HK-2 (cell line): ENCODE data around the gene XXYLT1.
"Not testable (repeated sequence)": the region's sequence is repeated elsewhere in the genome, so short reads cannot be mapped to it uniquely, and the experiment has no call there.

Source experiments
- DNase-seq: peaks from one replicate; pipeline ENCODE4 v3.0.0-alpha.2; 2018; ENCODE audit not compliant: unreplicated experiment

The XXYLT1 gene

DNA sequence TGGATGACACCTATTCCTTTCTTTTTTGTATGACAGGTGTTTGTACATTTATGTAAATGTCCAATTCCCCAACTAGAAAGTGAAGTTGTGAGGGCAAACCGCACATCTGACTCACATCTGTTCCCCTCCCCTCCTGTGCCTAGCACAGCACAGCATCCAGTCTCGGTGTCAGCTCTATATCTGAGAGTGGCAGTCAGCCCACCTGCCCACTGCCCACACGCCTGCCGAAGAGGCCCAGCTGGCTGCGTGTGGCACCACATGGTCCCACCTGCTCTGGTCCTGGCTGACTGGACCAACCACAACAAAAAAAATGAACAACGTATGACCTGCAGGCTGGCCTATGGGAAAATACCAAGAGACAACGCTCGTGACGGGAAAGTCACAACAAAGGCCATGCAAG is 62.8 kb downstream of the XXYLT1 start:
- no peak for DNase-seq

DNA sequence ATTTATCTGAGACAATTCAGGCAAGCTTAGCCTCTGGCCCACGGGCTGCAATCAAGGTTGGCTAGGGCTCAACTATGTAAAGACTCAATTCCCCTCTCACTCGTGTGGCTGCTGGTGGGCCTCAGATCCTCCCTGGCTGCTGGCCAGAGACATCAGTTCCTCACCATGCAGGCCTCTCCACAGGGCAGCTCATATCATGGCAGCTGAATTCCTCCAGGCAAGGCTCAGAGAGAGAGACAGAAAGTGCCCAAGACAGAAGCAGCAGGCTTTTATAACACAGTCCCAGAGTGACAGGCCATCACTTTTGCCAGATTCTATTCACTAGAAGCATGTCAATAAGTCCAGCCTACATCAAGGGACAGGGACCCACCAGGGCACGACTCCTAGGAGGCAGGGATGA is 63.2 kb downstream of the XXYLT1 start:
- DNase-seq: no peak

DNA sequence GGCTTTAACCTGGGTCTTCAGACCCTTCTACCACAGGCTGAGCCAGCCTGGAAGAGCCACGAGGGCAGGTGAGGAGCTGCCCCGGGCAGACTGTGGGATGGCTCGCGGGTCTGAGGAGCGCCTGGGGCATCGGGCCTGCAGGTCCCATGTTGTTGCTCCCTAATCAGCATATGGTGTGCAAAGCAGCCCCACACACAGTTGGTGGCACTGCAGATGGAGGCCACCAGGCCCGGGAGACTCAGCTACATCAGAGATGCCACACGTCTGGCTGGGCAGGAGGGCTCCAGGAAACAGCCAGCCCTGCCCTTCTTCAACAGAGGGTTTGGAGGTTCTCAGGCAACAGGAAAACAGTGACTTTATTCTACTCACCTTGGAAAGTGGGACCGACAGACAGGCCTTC is 63.9 kb downstream of the XXYLT1 start:
- no peak for DNase-seq

DNA sequence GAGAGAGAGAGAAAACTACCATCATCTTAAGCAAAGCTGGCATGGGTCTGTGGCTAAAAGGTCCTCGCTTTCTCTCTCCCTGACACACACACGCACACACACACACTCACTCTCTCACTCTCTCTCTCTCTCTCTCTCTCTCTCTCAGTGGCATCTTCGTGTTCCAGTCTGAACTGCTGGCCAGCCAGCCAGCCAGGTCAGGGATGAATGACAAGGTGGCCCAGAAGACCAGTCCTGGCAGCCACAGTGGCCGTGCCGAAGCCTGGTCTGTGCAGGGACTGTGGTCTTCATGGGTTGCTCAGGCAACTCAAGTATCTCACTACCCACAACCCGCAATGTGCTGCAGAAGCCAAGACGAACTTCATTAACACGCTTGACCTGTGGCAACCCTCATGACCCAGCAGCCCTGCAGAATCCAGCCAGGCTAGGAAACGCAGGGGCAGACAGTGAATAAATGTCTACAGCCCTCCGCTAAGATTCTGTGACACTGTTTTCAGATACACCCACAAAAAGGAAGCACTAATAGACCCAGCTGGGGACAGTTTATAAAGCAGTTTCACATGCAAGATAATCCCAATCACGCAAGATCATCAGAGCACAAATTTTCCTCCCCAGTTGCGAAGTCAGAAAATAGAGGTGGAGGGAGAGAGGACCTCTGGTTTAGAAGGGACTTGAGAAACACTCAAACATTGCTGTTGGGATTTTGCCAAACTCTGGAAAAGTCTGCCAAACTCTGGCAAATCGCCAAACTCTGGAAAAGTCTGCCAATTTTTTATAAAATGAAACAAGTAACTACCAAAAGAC is 66.4 kb downstream of the XXYLT1 start:
- DNase-seq: peak; percentile 70

DNA sequence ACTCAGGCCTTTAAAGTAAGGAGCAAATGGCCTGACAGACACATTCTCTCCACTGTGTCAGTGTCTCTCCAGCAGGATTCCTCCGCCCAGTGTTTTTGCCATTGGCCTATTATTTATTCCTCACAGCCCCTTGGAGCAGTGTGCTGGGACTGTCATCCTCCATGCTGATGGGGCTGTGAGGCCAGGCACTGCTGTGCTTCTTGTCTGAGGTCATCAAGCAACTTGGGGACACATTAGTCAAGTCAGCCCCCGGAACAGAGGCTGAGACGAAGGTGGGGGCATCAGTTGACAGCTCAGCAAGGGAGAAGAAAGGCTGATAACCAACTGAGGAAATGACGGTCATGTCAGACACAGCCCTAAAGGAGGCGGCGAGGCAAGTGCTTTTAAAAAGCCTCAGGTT is 67.4 kb downstream of the XXYLT1 start:
- no peak for DNase-seq

DNA sequence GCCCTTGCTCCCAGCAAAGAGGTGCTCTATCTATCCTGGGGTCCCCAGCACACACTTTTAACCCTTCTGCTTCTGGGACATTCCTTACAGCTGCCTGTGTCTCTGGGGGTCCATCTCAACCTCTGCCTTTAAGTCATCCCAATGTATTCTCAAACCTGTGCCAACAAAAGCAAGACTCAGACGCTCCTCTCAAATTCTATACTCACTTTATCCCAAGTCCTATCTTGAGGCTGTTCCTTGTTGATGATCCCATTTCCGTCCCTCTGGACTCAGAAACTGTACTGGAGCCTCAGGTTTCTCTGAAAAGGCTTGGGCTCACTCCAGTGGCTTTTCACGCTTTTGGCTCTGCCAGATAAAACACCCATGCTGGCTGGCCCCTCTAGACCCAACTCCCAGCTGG is 69.7 kb downstream of the XXYLT1 start:
- DNase-seq: no peak

DNA sequence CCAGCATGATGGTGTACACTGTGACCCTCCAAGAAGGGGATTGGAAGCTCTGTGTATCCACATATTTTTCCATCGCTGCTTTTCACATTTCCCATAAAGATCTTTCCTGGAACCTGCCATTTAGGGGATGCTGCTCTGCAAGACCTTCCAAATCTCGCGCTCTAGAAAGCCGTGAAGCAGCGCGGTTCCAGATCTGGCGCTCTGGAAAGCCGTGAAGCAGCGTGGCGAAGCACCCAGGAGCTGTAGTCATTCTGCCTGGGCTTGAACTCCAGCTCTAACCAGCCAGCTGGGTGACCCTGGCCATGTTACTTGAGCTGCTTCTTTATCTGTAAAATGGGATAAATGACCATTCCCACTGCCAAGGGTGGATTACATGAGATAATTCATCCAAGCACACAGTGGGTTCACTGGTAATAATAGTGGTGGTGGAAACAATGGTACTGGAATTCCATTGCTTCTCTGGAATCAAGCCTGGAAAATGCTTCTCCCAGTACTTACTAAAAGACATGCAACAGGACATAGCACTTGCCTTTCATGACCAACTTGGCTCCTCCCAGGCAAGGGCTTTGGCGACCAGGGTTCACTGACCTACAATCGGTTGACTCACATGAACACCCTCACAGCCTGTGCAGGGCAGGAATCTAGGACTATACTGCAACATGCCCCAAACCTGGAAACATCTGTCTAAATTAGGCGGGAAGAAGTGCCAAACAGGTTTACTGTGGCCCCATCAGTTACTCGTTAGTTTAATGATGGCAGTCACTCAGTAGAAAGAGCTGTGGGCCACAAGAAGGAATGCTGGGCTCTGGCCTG is 70.7 kb downstream of the XXYLT1 start:
- no peak for DNase-seq

DNA sequence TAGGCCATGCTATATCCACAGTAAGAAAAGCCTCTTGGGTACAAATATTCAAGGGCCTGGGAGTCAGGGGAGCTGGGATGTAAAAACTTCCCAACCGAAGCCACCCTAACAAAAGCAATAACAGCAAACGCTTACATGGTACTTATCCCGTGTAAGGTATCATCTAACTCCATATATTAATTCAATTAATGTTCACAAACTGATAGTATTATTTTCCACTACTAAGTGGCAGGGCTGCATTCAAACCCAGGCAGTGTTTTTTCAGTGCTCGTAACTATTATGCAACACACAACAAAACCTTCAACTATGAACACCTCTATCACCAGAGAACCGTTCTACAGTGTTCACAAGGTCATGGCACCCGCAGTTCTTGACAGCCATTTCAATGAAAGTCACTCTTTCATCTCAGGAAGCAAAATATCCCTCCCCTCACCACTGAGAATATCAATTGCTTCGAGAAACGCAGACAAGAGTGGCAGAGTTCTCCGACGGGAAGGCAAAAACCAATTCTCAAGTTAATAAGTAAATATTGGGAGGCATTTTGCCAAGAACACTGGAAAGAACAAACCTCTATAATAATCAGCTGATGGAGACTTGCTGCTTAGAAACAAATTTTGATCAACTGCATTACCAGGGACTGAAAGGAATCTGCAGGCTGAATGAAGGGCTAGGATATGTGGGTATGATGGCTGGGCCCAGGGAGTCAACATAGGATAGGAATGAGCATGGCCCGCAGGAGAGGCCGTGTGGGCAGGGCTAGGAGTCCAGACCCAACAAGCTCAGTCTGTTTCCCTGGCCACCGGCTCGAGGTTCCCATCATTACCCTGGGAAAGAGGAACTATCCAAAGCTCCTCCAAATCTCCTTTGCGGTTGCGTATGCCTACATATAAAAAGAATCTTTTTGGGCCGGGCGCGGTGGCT is 72.3 kb downstream of the XXYLT1 start:
- DNase-seq: no peak

DNA sequence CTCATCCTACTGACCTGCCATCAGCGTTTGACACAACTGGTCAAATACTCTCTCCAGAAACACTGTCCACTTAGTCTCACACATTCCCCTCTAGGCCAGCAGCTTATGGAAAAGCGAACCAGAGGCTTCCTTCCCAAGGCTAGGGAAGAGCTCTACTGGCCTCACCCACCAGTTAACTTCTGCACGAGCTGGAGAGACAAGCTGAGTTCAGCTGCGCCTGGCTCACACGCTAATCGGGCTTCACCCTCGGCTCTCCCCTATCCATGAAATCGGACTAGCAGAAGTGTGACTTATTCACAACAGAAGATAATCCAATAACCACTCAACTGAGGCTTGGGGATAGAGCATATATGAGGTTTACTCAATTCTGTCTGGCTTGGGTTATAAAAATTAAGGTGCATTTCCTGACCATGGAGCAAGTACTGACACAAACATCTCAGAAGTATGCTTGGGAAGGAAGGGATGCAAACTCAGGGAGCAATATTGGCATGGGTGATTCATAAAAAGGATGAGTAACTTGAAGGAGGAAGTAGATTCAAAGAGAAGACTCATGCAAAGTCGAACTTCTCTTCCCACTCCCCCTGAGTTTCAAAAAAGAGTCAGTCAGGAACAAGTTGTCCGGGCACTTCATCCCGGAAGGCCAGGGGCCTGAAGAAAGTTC is 73.1 kb downstream of the XXYLT1 start:
- no peak for DNase-seq

DNA sequence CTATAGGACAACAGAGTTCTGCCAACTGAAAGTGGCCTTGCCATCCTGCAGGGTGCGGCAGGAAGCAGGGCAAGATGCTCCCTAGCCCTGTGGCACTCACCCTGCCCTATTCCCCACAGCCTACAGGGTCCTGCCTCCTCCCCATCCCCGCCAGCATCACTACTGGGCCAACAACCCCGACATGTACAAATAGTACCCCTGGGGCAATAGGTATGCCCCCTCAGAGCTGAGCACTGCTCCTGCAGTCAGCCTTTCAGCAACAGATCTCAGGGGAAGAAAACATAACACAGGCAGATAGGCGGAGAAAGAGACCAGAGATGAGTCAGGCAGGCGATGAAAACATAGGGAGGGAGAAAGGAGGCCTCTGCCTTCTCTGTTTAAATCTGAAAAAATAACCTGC is 74.7 kb downstream of the XXYLT1 start:
- no peak for DNase-seq

DNA sequence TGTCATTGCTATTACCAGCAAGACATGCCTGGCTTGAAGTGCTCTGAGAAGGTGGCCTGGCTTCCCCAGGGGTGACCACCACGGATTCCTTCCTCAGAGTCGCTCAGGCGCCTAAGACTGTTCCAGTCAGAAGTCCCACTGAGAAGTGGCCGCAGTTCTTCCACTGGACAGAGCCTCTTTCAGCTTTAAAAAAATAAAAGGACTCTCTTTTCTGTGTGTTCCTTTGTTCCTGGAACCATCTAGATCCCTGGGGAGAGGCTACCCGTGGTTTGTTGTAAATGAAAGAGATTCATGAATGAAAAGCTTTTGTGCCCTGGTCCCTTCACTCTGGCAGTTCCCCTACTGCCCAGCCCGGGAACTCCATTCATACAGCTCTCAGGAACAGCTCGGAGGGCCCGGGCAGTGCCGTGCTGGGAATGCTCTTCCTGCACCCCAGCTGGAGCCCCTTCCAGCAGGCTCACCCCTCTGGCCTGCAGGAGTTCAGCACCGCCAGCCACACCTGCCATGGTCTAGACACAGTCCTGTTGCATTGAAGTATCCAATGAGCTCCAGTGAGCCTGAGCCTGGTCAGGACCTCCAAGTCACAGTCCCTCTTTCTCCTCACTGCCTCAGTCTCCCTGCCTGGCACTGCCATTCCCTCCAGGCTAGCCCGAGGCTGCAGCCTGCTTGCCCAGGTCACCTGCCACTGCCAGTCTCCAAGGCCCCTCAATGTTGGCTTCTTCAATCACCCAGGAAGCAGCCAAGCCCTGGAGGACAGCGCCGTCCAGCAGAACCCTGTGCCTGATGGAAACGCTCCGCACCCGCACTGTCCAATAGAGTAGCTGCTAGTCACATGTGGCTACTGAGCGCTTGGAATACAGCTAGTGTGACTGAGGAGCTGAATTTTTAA is 75.4 kb downstream of the XXYLT1 start:
- no peak for DNase-seq

DNA sequence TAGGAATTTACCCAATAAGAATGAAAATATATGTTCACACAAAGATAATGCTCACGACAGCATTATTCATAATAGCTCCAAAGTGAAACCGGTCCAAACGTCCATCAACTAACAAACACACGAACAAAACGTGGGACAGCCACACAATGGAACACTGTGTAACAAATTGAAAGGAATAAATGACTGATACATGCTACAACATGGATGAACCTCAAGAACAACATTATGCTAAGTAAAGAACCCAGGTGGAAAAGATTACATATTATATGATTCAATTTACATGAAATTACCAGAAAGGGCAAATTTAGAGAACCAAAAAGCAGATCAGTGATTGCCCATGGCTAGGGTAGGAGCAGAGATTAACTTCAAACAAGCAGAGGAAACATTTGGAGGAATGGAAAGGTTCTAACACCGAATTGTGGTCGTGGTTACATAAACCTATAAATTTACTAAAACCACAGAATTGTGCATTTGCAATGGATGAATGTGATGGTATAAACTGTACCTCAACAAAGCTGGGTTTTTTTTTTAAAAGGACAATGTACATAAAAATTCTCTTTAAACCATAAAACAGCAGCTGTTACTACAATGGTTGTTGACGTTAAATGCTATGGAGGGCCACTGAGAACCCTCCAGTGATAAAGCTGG is 76.3 kb downstream of the XXYLT1 start:
- no peak for DNase-seq

DNA sequence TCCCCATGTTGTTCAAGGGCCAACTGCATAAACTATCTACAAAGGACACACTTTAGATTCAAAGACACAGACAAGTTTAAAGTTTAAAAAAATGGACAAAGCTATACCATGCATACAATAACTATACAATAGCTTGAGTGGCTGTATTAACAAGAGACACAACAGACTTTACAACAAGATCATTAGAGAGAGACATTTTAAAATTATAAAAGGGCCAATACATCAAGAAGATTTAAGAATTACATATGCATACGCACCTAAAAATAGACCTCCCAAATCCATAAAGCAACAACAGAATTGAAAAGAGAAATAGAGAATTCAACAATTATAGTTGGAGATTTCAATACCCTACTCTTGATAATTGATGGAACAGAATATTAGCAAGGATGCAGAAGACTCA is 79.4 kb downstream of the XXYLT1 start:
- no peak for DNase-seq

DNA sequence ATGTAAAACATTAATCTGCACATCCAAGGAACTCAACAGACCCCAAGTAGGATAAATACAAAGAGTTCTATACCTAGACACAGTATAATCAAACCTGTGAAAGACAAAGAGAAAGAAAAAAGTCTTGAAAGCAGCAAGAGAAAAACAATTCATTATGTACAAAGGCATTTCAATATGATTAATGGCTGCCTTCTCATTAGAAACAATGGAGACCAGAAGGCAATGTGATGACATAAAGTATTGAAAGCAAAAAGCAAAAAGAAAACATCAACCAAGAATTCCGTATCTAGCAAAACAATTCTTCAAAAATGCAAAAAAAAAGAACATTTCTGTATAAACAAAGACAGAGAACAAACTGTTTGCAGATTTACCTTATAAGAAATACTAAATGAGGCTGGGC is 81.1 kb downstream of the XXYLT1 start:
- DNase-seq: no peak

DNA sequence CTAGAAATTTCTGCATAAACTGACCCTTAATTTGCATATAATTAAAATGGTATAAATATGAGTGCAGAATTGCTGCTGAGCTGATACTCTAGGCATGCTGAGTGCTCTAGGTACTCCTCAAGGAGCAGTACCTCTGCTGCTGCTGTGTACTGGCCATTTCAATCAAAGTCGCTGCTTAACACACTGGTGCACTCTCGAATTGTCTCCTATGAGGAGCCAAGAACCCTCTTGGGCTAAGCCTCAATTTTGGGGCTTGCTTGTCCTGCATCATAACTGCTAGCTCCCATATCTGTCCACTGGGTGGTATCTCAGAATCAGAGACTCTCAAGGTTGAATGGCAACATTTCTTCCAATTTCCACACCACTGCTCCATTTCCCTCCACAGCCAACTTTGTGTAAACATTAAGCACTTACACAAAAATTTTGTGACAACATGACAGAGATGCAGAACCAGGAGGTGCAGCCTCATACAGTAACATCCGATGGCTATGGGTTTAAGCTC is 82.5 kb downstream of the XXYLT1 start:
- DNase-seq: no peak

DNA sequence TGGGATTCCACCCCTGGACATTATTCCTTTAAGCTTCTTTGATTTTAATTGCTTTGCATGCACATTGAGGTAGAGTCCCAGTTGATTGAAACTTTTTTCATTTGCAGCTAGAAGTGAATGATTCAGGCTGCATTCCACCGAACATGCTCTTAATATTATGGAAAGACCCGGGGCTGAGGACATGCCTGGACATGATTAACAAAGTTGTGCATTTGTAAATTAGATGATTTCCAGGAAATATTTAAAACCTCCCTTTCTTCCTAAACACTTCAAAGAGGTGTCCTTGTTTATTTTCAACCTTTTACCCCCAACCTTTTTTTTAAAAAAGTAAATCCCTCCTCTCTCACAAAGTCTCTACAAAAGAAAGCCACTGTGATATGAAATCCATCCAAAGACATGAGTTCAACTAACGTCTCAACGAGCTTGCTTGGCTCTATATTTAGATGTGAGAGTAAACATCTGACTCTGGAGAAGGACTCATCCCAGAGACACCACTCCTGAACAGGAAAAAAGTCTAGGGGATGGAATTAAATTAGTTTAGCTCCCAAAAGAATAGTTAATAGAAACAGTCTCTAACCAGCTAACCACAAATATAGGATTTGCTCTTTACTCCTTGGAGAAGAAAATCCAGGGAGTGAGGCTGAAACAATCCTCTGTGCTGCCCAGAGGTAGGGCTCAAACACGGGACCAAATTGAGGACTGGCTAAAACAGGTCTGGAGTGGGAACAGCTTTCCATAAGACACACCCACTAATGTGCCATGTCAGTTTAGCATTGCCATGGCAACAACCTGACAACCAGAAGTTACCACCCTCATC is 83.1 kb downstream of the XXYLT1 start:
- DNase-seq: no peak

DNA sequence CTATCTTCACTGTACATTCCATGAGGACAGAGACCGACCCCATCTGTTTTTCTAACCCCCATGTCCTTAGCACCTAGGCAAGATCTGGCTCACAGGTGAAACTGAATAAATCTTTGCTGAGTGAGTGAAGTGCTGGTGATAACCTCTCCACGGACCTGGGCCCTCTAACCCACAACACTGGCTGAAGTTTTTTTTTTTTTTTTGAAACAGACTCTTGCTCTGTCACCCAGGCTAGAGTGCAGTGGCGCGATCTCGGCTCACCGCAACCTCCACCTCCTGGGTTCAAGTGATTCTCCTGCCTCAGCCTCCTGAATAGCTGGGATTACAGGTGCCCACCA is 84.3 kb downstream of the XXYLT1 start:
- DNase-seq: not testable (repeated sequence)

DNA sequence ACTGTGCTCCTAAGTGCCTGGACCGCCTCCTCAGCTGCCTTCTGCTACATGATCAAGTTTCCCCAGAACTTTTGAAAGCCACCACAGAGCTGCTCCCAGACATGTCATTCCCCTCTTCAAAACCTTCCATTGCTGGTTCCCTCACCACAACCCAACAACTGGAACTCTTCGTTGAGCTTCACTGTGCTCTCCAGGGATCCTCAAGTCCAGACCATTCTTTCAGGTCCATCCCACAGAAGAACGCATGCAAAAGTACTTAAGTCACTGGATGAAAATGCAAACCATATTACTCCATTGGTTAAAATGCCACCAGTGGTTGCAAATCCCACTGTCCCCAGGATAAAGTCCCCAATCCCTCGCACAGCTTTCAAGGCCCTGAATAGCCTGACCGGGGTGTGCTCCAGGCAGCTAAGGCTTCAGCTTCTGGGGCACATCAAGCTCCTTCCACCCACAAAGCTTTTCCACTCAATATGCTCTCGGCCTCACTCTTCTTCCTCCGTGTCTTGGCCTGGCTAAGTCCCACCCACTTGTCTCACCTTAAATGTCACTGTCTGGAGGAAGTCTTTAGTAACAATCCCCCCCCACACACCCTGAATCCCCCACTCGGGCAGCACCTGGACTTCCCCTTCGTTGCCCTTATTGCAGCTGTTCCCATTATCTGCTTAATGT is 84.8 kb downstream of the XXYLT1 start:
- DNase-seq: no peak

DNA sequence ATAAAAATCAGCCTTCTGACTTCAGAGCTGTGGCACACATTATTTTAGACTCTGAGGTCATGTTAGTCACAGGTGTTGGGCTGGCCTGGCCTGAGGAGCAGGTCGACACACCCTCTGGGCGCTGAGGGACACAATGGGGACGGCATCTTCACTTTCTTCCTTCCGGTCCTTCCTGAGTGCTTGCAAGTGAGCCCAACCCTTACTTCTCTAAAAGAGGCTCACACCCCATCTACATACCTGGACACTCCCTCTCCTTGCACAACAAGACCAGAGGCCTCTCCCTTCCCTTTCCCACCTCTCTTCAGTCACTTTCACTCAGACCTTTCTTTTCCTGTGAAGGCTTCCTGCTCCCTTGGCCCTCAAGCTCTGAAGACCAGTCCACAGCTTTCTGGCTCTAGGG is 85.4 kb downstream of the XXYLT1 start:
- DNase-seq: no peak
